ENCODE measurements around the gene SFXN3. TPM values are rescaled to one million over a fixed set of nuclear protein-coding genes. Genes with fewer than 3 reads are reported as not detected.
A peak's percentile ranks its signal among the peaks of the same experiment; 100 is the strongest.

SFXN3 gene
- total RNA-seq, 1 donor from 2014 or later, result 72.4 TPM

GRCh38 chr10:100989088-100989487 is 41.9 kb upstream of the SFXN3 start:
- Histone ChIP-seq H3K36me3 (peaks cover 18 to 25% of the 10 kb centered on the region in 2 donors), H3K4me1 (peaks cover 9 to 16% of the 10 kb centered on the region in 2 donors), H3K27ac (no peak overlapping the region), H3K4me3 (no peak overlapping the region), H3K27me3 (no peaks in the 10 kb centered on the region), H3K9me3 (no peaks in the 10 kb centered on the region)
- TF ChIP-seq, protein P1, sequence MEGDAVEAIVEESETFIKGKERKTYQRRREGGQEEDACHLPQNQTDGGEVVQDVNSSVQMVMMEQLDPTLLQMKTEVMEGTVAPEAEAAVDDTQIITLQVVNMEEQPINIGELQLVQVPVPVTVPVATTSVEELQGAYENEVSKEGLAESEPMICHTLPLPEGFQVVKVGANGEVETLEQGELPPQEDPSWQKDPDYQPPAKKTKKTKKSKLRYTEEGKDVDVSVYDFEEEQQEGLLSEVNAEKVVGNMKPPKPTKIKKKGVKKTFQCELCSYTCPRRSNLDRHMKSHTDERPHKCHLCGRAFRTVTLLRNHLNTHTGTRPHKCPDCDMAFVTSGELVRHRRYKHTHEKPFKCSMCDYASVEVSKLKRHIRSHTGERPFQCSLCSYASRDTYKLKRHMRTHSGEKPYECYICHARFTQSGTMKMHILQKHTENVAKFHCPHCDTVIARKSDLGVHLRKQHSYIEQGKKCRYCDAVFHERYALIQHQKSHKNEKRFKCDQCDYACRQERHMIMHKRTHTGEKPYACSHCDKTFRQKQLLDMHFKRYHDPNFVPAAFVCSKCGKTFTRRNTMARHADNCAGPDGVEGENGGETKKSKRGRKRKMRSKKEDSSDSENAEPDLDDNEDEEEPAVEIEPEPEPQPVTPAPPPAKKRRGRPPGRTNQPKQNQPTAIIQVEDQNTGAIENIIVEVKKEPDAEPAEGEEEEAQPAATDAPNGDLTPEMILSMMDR (IDR thresholded peaks at IDR 0.05), result no peak
- intact Hi-C loops (cut with DNase I), result no loop called here
- no peak for DNase-seq (ENCODE audit: low spot score in 2 of 2)

GRCh38 chr10:100993986-100994708 is 36.9 kb upstream of the SFXN3 start:
- TF ChIP-seq, protein P1 (IDR thresholded peaks at IDR 0.05), result peak; percentile 62 to 75 (median 64)
- Histone ChIP-seq H3K4me1 (peaks cover 7 to 15% of the 10 kb centered on the region in 2 donors), H3K36me3 (peaks cover 14 to 25% of the 10 kb centered on the region in 2 donors), H3K27ac (no peak overlapping the region), H3K27me3 (no peaks in the 10 kb centered on the region), H3K9me3 (no peaks in the 10 kb centered on the region), H3K4me3 (no peak overlapping the region)
- intact Hi-C loops (cut with DNase I), result loop anchor here (1.0 to 10.0 kb wide), 2 partner anchors 19 to 459 kb away; partner anchors contain the start of gene HIF1AN
- DNase-seq (ENCODE audit: low spot score in 2 of 2), result no peak

GRCh38 chr10:100995181-100995580 is 35.9 kb upstream of the SFXN3 start:
- DNase-seq (ENCODE audit: low spot score in 2 of 2), result no peak
- H3K9me3 ChIP-seq, result no peaks in the 10 kb centered on the region
- TF ChIP-seq, protein P1 (IDR thresholded peaks at IDR 0.05), result no peak
- peak overlapping the region in 1 of 2 donors; percentile 99 for H3K27ac ChIP-seq
- H3K4me3 ChIP-seq, result no peak overlapping the region
- no peaks in the 10 kb centered on the region for H3K27me3 ChIP-seq
- peaks cover 7 to 15% of the 10 kb centered on the region in 2 donors for H3K4me1 ChIP-seq
- H3K36me3 ChIP-seq, result peaks cover 14 to 23% of the 10 kb centered on the region in 2 donors
- intact Hi-C loops (cut with DNase I), result loop anchor here (5.0 to 10.0 kb wide), 2 partner anchors 460 to 822 kb away; partner anchors contain the start of genes HIF1AN and OGA

DNA sequence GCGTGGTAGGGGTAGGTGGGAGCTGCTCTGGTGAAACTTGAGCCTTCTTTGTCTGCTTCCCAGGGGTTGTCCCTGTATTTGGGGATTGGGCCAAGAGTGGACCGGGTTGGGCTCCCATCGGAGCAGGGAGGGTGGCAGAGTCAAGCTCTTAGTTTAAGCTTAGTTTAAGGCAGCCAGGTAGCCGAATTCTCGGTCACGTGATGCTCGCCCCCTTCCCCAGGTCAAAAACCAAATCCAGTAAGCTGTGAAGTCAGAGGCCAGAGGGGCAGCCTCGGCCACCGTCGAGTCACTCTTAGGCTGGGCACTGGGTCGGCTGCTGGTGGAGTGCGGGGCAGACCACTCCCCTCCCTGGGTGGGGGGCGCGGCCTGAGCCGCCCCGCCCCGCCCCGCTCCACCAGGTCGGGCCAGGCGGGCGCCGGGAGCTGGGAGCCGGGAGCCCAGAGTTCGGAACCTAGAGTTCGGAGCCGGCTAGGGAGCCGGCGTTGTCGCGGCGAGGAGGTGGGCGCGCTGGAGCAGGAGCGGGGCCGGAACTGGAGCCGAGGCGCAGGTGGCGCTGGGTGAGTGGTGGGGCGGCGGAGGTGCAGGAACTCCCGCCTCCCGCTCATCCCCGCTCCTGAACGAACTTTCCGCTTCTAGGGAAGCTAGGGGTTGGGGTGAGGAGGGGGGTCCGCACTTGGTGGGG is 34.2 kb upstream of the SFXN3 start:
- DNase-seq (ENCODE audit: low spot score in 2 of 2), result no peak
- H3K4me1 ChIP-seq, result peaks cover 10 to 25% of the 10 kb centered on the region in 2 donors
- H3K27me3 ChIP-seq, result no peaks in the 10 kb centered on the region
- intact Hi-C loops (cut with DNase I), result loop anchor here (1.0 to 10.0 kb wide), 3 partner anchors 34 to 820 kb away; partner anchors contain the start of genes HIF1AN, OGA, PDZD7 and SFXN3
- TF ChIP-seq, protein P1 (IDR thresholded peaks at IDR 0.05), result no peak
- H3K9me3 ChIP-seq, result no peaks in the 10 kb centered on the region
- H3K27ac ChIP-seq, result peak overlapping the region; percentile 99 to 100
- peak overlapping the region; percentile 79 to 92 for H3K4me3 ChIP-seq
- peaks cover 6 to 7% of the 10 kb centered on the region in 2 donors for H3K36me3 ChIP-seq

DNA sequence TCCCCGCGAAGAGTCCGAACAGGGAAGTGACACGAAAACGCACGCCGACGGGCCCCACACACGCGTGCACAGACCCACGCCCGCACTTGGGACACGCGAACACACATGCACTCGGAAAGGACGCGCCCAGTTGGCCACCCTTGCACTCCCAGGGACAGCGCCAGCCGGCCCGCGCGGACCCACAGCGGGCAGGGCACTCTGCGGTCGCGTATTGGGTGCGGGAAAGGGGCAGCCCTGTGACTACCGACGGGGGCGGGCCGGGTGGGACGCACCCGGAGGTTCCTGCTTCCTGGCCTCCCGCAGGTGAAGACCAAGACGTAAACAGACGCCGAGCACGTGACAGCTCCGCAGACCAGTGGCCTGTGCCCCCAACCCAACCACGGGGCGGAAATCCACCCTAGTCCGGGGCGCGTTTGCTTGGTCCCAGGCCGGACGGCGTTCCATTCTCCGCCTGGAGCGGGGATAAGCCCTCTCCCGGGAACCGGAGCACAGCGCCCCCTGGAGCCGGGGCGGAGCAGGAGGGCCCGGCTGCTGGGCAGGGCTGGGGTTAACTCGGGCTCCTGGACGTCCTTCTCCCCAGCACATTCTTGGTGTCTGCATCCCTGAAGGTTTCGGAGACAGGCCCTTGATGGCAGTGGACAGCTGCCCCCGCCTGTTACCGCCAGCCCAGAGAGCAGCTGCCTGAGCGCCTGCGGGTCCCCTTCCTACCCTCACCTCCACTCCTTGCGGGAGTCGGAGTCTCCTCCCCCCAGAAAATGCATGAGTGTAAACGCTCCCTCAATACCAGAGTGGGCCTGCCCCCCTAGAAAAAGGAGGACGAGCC is 33.5 kb upstream of the SFXN3 start:
- TF ChIP-seq, protein P1 (IDR thresholded peaks at IDR 0.05), result peak; percentile 87 to 95 (median 90)
- peak in 1 of 2 donors; percentile 86 for DNase-seq (ENCODE audit: low spot score in 2 of 2)
- Histone ChIP-seq H3K4me3 (peak overlapping the region; percentile 79 to 92), H3K27ac (peak overlapping the region; percentile 99 to 100), H3K4me1 (peaks cover 16 to 32% of the 10 kb centered on the region in 2 donors), H3K36me3 (peaks cover 8% of the 10 kb centered on the region in 2 donors), H3K9me3 (no peaks in the 10 kb centered on the region), H3K27me3 (no peaks in the 10 kb centered on the region)
- intact Hi-C loops (cut with DNase I), result loop anchor here (1.0 to 10.0 kb wide), 8 partner anchors 16 to 820 kb away; partner anchors contain the start of genes HIF1AN, KAZALD1, OGA and PDZD7
